GM12878 (cell line): ENCODE results near the gene MRGPRG. TPM values are rescaled to one million over a fixed set of nuclear protein-coding genes. Genes with fewer than 3 reads are reported as not detected.

Source experiments
- ATF7 ChIP-seq: fragments of 450-650 bp; IDR thresholded peaks from 2 replicates; pipeline ENCODE4 v1.6.1; 2016; ENCODE audit warnings: low read depth, mild to moderate bottlenecking
- EED ChIP-seq: sonication (generic); IDR thresholded peaks from 2 replicates; pipeline ENCODE4 v1.6.1; 2016; ENCODE audit warnings: antibody characterized with exemption, low read depth
- FOXK2 ChIP-seq: fragments of 450-650 bp; IDR thresholded peaks from 2 replicates; pipeline ENCODE4 v1.6.1; 2017; ENCODE audit warnings: mild to moderate bottlenecking, moderate library complexity
- FOXM1 ChIP-seq: IDR thresholded peaks from 2 replicates; pipeline ENCODE4 v1.6.1; 2012; ENCODE audit warnings: low read depth, mild to moderate bottlenecking, inconsistent platforms, low read length, moderate library complexity
- GATAD2B ChIP-seq: fragments of 450-650 bp; conservative IDR thresholded peaks from 2 replicates; pipeline ENCODE4 v1.6.1; 2017; ENCODE audit warnings: low read depth, mild to moderate bottlenecking, moderate library complexity
- KLF5 ChIP-seq: fragments of 450-650 bp; IDR thresholded peaks from 2 replicates; pipeline ENCODE4 v1.6.1; 2014; ENCODE audit warnings: mild to moderate bottlenecking; ENCODE audit not compliant: partially characterized antibody
- TAF1 ChIP-seq: IDR thresholded peaks from 2 replicates; pipeline ENCODE4 v1.6.1; 2011; ENCODE audit warnings: mild to moderate bottlenecking, low read depth, low read length, borderline replicate concordance
- ZNF384 ChIP-seq: IDR thresholded peaks from 2 replicates; pipeline ENCODE4 v1.6.1; 2012; ENCODE audit warnings: low read depth, mild to moderate bottlenecking, low read length, improper control_type of control experiment, borderline replicate concordance
- polyA plus RNA-seq, 11 experiments: library from polyadenylated mRNA; depleted of rRNA in 4 of 11; unstranded in 6 of 11; stranded (reverse) in 5 of 11; fragments of >200 nt; fragmentation: Nextera tagmentation in 4 of 11; fragmentation: Illumina TruSeq in 1 of 11; extraction: Ambion mirVana in 4 of 11; extraction: Trizol in 1 of 11; gene quantifications; 1 replicate in 1 of 11; 2 replicates in 10 of 11; pipeline versions ENCODE4 v1.2.1 to v1.2.3, GENCODE V29; 2011 to 2016; ENCODE audit warnings: inconsistent platforms in 2 of 11, missing spikeins in 2 of 11, low read depth in 1 of 11
- total RNA-seq, 4 experiments: library from RNA; depleted of rRNA in 3 of 4; stranded (reverse); fragments of >200 nt in 3 of 4; fragmentation: Illumina TruSeq in 1 of 4; extraction: Trizol in 1 of 4; gene quantifications; 2 replicates each; pipeline versions ENCODE4 v1.2.1 to v1.2.3, GENCODE V29; 2013 to 2021
- TF ChIP-seq, protein P1 (sequence below): fragments of 450-650 bp; conservative IDR thresholded peaks from 2 replicates; pipeline ENCODE4 v1.6.1; 2017; ENCODE audit warnings: mild to moderate bottlenecking, moderate library complexity
- TF ChIP-seq, protein P2 (sequence below): fragments of 450-650 bp; IDR thresholded peaks from 2 replicates; pipeline ENCODE4 v1.6.1; 2017; ENCODE audit warnings: mild to moderate bottlenecking, moderate library complexity
- TF ChIP-seq, protein P3 (sequence below), 3 experiments: IDR thresholded peaks in 2 of 3; conservative IDR thresholded peaks in 1 of 3; 2 replicates each; pipeline ENCODE4 v1.5.1; 2011; ENCODE audit warnings: low read depth in 3 of 3, low read length in 3 of 3, mild to moderate bottlenecking in 3 of 3, control low read depth in 2 of 3, moderate library complexity in 2 of 3, inconsistent platforms in 1 of 3, mixed read lengths in 1 of 3; ENCODE audit not compliant: control insufficient read depth in 2 of 3, insufficient read depth in 1 of 3; ENCODE audit errors: extremely low read depth in 1 of 3
- TF ChIP-seq, protein P4 (sequence below): fragments of 450-650 bp; IDR thresholded peaks from 2 replicates; pipeline ENCODE4 v1.6.1; 2014; ENCODE audit warnings: mild to moderate bottlenecking

MRGPRG gene
- total and polyA plus RNA-seq, 10 of the 15 experiments (the other 5 are each of a cell fraction or from before 2014, with no cell fraction given), result not detected

DNA sequence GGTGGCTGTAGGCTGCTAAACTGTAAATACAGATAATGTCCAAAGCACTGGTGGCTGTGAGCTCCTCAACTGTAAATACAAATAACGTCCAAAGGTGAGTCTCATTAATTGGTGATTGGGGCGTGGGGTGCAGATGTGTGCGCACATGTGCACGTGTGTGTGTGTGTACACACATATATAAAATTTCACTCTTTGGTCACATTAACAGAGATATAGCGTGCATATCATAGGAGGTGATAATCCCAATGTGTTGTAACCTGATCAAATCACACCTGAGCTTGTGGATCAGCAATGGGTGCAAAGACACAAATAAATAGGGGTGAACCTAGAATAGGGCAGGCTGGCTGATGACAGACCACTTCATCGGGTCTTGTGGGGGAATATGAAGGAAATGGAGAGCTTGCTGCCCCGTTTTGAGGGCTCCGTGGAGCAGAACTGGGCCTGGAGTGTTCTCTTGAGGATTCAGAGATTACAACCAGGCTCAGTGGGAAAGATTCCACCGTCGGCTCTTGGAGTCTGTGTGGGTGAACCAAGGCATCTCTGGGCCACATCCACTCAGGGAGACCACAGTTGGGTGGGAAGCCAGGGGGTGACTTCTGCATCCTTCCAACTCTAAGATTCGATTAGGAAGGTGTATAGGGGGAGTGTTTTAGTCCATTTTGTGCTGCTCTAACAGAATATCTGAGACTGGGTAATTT lies 28.6 kb downstream of the MRGPRG start (continued):
- TF ChIP-seq, protein P1, sequence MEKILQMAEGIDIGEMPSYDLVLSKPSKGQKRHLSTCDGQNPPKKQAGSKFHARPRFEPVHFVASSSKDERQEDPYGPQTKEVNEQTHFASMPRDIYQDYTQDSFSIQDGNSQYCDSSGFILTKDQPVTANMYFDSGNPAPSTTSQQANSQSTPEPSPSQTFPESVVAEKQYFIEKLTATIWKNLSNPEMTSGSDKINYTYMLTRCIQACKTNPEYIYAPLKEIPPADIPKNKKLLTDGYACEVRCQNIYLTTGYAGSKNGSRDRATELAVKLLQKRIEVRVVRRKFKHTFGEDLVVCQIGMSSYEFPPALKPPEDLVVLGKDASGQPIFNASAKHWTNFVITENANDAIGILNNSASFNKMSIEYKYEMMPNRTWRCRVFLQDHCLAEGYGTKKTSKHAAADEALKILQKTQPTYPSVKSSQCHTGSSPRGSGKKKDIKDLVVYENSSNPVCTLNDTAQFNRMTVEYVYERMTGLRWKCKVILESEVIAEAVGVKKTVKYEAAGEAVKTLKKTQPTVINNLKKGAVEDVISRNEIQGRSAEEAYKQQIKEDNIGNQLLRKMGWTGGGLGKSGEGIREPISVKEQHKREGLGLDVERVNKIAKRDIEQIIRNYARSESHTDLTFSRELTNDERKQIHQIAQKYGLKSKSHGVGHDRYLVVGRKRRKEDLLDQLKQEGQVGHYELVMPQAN, result no peak
- TF ChIP-seq, protein P2, sequence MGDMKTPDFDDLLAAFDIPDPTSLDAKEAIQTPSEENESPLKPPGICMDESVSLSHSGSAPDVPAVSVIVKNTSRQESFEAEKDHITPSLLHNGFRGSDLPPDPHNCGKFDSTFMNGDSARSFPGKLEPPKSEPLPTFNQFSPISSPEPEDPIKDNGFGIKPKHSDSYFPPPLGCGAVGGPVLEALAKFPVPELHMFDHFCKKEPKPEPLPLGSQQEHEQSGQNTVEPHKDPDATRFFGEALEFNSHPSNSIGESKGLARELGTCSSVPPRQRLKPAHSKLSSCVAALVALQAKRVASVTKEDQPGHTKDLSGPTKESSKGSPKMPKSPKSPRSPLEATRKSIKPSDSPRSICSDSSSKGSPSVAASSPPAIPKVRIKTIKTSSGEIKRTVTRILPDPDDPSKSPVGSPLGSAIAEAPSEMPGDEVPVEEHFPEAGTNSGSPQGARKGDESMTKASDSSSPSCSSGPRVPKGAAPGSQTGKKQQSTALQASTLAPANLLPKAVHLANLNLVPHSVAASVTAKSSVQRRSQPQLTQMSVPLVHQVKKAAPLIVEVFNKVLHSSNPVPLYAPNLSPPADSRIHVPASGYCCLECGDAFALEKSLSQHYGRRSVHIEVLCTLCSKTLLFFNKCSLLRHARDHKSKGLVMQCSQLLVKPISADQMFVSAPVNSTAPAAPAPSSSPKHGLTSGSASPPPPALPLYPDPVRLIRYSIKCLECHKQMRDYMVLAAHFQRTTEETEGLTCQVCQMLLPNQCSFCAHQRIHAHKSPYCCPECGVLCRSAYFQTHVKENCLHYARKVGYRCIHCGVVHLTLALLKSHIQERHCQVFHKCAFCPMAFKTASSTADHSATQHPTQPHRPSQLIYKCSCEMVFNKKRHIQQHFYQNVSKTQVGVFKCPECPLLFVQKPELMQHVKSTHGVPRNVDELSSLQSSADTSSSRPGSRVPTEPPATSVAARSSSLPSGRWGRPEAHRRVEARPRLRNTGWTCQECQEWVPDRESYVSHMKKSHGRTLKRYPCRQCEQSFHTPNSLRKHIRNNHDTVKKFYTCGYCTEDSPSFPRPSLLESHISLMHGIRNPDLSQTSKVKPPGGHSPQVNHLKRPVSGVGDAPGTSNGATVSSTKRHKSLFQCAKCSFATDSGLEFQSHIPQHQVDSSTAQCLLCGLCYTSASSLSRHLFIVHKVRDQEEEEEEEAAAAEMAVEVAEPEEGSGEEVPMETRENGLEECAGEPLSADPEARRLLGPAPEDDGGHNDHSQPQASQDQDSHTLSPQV, result no peak
- no peak for TF ChIP-seq KLF5
- TF ChIP-seq GATAD2B, result no peak
- TF ChIP-seq, protein P3, sequence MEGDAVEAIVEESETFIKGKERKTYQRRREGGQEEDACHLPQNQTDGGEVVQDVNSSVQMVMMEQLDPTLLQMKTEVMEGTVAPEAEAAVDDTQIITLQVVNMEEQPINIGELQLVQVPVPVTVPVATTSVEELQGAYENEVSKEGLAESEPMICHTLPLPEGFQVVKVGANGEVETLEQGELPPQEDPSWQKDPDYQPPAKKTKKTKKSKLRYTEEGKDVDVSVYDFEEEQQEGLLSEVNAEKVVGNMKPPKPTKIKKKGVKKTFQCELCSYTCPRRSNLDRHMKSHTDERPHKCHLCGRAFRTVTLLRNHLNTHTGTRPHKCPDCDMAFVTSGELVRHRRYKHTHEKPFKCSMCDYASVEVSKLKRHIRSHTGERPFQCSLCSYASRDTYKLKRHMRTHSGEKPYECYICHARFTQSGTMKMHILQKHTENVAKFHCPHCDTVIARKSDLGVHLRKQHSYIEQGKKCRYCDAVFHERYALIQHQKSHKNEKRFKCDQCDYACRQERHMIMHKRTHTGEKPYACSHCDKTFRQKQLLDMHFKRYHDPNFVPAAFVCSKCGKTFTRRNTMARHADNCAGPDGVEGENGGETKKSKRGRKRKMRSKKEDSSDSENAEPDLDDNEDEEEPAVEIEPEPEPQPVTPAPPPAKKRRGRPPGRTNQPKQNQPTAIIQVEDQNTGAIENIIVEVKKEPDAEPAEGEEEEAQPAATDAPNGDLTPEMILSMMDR (IDR thresholded peaks at IDR 0.05 in 2 of 3, conservative IDR thresholded peaks at IDR 0.05 in 1 of 3; ENCODE audit: control insufficient read depth in 2 of 3, extremely low read depth in 1 of 3, insufficient read depth in 1 of 3, low read depth in 3 of 3, low read length in 3 of 3), result no peak
- TF ChIP-seq ZNF384, result no peak
- TF ChIP-seq FOXK2, result no peak
- TF ChIP-seq, protein P4, sequence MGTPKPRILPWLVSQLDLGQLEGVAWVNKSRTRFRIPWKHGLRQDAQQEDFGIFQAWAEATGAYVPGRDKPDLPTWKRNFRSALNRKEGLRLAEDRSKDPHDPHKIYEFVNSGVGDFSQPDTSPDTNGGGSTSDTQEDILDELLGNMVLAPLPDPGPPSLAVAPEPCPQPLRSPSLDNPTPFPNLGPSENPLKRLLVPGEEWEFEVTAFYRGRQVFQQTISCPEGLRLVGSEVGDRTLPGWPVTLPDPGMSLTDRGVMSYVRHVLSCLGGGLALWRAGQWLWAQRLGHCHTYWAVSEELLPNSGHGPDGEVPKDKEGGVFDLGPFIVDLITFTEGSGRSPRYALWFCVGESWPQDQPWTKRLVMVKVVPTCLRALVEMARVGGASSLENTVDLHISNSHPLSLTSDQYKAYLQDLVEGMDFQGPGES, result no peak
- TF ChIP-seq ATF7, result no peak
- TF ChIP-seq TAF1, result no peak
- TF ChIP-seq EED, result no peak
- TF ChIP-seq FOXM1, result no peak
